GM19328 (cell line): Measurements from ENCODE around the gene EMID1.

ENCODE experiments used
- ATAC-seq: cut with Tn5 transposase; IDR thresholded peaks from one replicate; pipeline ENCODE4 v1.9.1; 2021; ENCODE audit warnings: mild to moderate bottlenecking, moderate library complexity; ENCODE audit not compliant: unreplicated experiment

Gene EMID1

DNA sequence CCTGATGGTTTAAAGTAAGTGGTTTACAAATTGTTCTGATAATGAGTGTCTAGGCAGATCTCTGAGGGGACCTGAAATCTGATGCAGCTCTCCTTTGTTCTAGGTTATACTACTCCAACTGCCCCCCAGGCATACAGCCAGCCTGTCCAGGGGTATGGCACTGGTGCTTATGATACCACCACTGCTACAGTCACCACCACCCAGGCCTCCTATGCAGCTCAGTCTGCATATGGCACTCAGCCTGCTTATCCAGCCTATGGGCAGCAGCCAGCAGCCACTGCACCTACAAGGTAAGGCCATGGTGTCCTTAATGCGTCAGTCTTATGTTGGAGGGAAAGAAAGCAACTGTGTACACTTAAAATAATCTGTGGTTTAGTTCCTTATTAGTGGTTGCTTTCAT, 72.2 kb downstream of the EMID1 start:
- ATAC-seq: no peak

DNA sequence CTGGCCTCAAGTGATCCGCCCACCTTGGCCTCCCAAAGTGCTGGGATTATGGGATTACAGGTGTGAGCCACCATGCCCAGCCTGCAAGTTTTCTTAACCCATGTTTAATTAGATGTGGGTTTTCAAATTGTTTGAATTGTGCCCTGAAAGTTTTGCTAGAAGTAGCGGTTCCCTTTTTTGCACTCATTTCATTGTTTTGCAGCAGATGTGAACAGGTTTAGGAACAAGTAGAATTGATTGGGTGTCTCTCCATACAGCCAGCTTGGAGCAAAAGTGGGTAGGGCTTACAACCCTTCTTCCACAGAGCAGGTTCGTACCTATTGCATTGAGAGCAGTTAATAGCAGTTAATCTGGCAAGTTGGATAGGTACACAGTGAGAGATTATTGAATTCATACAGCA, 78.5 kb downstream of the EMID1 start:
- no peak for ATAC-seq

DNA sequence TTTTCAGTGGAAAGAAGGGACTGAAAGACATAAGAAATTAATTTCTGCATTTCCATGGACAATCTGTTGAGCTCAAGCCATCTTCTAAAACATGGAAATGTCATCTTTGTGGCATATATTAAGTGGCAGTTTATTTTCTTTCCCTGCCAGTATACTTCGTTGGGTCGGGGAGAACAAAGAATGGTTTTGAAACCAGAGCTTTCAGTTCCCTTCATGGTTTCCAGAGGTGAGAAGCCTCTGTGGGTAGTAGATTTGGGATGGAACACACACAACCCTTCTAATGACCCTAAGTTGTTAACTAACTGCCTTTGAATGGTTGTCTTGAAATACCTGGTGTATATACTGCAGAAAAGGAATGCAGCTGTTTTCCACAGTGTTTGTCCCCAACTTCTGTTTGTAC, 83.1 kb downstream of the EMID1 start:
- ATAC-seq: no peak

DNA sequence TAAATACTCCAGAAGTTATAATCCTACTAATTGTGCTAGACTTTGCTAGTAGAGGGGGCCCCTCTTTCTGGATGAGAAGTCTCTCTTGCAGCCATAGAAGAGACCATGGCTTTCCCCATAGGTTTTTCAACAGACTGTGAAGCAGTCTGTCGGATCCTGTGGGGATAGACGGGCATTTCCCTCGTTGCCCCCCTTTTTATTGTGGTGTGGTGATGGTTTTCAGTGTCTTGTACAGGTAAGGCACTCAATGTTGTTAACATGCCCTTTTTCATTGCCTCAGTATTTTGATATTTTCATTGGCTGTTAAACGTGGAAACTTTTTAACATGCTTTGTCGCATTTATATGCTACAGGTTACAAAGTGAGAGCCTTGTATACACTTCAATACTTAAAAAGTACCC, 84.4 kb downstream of the EMID1 start:
- no peak for ATAC-seq

DNA sequence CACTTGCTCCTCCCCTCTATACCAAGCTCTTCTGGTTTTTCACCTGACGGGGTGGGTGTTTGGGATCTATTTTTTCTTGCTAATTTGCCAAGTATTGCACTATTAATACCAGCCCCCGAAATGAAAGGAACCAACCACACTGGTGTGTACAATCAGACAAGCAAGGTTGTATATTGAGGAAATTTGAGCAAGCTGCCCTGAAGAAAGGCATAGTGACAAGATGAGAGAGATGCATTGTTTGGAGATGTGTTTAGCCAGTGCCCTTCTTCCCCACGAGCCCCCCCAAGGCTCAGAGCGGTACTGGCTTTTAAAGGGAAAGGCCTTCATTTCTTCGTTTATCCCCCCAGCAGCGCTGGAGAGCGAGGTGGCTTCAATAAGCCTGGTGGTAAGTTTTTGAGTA, 85.5 kb downstream of the EMID1 start:
- ATAC-seq: no peak

DNA sequence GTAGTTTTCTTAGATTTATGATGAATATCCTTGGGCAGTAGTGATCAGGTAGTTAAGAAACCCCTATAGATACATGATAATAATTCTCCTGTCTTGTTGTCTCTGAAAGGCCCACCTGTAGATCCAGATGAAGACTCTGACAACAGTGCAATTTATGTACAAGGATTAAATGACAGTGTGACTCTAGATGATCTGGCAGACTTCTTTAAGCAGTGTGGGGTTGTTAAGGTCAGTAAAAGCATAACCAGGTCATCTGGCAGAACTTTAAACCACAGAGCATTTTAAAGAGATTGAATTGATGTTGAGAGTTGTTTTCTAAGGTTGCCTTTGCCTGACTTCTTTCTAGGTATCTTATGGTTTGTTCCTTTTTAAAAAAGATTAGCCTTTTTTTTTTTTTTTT, 86.7 kb downstream of the EMID1 start:
- no peak for ATAC-seq

DNA sequence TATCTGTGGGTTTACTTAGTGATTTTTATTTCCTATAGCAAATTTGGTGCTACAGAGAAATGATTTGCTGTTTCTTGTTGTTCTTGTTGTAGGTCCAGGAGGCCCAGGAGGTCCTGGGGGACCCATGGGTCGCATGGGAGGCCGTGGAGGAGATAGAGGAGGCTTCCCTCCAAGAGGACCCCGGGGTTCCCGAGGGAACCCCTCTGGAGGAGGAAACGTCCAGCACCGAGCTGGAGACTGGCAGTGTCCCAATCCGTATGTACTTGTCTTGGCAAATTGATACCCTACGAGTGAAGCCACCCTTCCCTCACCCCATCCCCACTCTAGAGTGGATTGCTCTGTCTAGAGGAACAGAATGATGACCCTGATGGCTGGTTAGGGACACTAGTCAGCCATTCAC, 92.9 kb downstream of the EMID1 start:
- no peak for ATAC-seq

DNA sequence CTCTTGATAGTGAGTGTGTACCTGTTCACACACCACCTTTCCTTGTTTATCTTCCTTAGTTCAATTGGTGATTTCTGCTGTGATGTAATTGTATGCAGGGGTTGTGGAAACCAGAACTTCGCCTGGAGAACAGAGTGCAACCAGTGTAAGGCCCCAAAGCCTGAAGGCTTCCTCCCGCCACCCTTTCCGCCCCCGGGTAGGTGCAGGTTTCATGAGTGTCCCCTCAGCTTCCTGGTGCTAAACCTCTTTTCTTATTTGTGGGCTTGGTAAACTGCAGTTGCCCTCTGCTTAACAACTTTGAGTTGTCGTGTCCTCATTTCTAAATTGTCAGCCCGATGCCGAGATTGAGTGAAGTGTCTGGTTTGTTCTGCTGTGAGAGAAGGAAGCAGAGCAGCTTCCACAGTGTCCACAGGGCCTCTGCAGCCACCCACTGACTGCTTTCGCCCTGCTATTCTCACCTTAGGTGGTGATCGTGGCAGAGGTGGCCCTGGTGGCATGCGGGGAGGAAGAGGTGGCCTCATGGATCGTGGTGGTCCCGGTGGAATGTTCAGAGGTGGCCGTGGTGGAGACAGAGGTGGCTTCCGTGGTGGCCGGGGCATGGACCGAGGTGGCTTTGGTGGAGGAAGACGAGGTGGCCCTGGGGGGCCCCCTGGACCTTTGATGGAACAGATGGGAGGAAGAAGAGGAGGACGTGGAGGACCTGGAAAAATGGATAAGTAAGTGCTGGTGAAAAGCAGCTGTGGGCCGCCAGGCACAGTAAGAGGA, 93.6 kb downstream of the EMID1 start:
- ATAC-seq: no peak

DNA sequence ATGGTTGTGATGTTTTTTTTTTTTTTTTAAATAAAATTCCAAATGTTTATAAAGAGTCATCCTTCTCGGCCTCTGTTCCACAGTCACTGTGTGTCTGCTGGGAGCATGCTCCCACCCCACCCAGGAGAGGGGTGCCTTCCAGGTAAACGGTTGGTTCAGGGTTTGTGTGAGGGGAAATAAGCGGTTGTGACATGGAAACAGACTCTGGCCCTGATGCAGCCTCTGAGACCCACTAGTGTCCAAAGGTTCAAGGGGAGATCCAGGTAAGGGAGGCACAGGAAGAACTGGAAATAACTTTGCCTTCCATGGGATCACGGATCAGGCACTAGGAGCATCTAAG, 94.7 kb downstream of the EMID1 start:
- ATAC-seq: no peak

DNA sequence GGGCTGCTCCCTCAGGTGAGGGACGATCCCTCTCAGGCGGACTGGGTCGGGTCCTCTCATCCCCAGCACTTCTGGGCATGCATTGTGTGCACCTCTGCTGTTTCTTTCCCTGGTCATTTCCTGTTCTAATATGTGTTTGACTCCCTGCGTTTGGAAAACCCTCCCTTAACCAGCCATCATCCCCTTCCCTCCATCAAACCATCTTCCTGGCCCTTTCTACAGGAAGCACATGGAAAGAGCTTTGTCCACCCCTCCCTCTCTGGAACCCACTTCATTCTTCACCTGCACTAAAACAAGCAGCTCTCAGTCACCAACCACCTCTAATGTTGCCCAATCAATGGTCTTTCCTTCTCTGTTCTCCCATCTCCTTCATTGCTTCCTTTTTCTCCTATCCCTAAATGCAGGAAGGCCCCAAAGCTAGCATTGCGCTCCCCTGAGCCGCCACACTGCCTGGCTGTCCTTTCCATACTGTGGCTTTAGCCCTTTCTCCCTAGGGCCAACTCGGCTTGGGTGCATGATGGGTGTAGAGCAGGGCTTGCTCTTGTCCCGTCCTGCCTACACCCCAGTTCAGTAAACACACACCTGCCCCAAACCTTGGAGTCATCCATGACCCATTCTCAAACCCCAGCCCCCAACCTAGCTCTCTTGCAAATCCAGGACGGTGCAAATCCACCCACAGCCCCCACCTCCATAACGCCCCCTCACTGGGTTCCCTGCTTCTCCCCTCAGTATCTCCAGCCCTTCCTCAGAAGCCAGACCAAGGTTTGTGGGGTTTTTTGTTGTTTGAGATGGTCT, 95.3 kb downstream of the EMID1 start:
- no peak for ATAC-seq

DNA sequence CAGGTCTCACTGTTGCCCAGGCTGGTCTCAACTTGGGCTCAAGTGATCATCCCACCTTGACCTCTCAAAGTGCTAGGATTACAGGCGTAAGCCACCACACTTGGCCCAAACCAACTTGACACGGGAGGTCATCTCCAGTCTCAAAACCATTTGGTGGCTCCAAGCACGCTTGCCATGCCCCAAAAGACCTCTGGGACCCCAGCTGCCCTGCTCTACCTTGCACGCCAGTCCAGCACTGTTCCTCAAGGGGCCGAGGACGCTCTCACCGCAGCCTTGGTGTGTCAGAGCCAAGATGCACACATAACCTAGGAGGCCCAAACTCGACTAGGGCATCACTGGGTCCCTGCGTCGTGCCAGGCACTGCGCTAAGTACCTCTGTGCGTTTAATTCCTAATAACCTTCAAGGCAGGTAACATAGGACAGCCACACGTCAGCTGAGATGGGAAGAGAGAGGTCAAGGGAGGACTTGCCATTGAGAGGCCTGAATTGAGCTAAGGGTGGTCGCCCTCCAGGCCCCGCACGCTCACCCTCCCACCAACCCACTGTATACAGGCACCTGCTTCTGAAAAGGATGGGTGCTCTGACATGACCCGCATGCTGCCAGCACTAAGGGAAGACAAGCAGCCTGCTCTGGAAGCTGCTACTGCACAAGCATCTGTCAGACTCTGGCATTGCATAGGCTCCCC, 96.2 kb downstream of the EMID1 start:
- ATAC-seq: no peak

DNA sequence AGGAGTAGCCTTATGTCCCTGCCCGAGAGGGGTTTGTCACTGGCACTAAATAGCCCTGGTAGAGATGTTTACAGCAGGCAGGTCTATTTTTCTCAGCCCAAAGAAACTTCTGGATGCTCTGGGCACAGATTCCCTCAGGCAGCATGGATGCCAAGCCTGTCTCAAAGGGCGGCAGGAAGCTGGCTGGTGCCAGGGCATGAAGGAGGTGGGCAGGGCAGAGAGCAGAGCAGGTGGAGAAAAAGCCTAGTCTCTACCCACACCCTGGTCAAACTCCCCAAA, 96.6 kb downstream of the EMID1 start:
- ATAC-seq: no peak

DNA sequence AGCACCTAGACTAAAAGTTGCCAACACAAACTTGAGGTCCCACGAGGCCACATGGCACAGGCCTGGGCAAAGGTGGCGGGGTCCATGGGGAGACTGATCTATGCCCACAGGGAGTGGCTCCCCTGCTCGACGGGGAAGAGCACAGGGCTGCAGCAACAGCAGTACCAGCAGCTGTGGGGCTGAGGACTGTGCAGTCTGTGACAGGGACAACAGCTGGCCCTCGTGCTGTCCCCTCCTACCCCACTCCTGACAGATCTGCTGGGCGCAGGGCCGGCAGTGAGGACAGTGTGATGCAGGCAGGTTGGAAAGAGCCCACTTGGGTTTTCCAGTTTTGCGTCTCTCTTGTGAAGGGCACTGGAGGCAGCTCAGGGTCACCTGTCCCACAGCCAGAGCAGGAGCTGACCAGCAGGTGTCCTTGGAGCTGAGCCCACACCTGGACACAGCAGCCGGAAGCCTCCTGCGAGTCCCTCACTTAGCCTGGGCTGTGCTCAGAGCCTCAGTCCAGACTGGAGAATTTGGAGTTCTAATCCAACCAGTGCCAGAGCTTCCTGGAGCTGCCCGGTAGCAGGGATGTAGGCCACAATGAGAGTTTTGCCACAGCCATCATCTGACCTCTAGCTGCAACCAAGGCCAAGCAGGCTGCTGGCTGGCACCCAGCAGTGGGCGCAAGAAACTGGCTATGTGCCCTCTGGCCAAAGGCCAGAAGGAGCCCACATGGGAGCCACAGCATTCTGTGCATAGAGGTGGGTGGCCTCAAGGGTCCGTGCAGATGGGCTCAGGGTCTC, 97.2 kb downstream of the EMID1 start:
- no peak for ATAC-seq

DNA sequence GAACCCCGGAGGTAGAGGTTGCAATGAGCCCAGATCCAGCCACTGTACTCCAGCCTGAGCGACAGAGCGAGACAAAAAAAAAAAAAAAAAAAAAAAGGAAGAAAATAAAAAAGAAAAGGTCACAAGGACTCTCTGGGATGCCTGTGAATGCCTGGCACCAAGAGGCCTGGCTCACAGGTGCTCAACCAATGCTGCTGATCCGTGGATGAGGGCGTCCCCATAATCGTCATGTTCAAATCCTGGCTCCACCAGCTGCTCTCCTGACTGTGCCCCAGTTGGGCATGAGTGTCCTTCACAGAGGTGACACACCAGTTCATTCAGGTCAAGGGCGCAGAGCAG, 100.1 kb downstream of the EMID1 start:
- no peak for ATAC-seq

DNA sequence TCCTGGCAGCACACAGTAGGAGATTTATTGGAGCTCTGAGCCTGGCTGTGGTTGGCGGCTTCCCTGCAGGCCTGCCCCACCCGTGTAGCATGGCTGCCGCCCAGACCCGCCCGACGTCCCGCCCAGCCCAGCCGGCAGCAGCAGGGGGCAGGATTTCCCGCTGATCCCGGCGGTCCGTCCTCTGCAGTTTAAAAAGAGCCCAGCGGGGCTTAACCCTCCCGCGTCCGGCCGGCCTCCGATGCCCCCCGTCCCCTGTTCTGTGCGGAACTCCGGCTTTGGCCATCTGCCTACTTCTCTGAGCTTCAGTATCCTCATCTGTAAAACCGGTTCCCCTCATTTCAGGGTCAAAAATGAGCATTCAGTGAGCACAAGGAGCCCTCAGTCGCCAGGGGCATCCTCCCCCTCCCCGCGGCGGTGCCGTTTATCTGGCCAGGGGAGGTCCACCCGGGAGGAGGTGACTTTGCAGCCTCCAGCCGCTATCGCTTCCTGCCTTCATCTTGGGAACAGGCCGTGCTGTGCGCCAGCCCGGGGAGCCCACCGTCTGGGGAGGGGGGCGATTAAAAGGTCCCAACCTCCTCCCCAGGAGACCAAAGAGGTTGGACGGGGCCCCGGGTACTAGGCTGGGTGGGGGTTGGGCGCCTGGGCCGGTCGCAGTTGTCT, 100.6 kb downstream of the EMID1 start, which contains the start of gene GAS2L1:
TSS of gene GAS2L1 (plus strand) at position 476 of the 660 bp plus-strand sequence. CDS start 1,456 bp downstream, outside the sequence.
- ATAC-seq: no peak

DNA sequence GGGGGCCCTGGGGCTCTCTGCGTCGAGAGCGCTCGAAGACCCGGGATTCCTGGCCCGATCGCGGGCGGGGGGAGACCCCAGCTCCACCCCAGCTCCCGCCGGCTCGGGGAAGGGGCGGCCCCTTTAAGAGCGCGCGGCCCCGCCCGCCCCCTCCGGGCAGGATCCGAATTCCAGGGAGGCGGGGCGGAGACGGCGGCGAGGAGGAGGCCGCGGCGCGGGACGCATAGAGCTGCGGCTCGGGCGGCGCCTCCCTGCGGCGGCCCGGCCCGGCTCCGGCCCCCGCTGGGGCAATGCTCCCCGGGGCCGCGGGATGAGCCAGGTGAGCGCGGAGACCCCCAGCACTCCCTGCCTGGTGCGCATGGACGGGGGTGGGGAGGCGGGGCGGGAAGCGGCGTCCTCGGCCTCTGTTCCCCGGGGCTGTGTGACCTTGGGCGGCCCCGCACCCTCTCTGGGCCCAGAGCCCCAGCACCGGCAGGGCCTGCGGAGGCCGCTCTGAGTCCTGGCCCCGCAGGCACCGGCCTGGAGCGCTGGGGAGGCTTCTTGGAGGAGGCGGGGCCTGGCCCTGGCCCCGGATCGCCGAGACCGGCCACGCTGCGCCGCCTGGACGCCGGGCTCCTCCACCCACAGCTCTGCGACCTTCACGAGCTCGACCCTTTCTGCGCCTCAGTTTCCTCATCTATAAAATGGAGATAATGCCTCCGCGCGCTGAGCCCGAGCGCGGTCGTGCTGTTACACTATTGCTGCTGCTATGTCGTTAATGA, 101.3 kb downstream of the EMID1 start:
- ATAC-seq: no peak

DNA sequence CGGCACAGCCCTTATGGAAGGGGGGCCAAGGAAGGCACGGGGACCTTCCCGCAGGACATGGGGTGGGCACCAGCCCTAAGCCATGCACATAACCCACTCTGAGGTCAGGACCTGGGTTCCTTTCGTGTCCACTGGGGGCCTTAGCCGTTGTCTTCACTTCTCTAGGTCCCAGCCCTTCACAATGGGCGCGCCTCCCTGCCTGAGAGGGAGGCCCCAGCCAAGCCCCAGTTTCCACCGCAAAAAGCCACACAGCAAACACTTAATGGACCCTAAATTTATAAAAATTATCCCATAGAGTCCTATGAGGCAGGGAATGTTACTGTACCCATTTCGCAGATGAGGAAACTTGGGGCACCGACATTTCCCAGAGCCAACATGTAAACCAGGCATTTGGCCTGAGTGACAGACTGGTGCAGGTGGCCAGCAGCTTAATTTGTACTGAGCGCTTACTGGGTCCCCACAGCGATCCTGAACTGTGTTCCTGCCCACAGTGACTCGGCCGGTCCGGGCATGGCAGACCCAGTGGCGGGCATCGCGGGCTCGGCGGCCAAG, 102.0 kb downstream of the EMID1 start:
- no peak for ATAC-seq

DNA sequence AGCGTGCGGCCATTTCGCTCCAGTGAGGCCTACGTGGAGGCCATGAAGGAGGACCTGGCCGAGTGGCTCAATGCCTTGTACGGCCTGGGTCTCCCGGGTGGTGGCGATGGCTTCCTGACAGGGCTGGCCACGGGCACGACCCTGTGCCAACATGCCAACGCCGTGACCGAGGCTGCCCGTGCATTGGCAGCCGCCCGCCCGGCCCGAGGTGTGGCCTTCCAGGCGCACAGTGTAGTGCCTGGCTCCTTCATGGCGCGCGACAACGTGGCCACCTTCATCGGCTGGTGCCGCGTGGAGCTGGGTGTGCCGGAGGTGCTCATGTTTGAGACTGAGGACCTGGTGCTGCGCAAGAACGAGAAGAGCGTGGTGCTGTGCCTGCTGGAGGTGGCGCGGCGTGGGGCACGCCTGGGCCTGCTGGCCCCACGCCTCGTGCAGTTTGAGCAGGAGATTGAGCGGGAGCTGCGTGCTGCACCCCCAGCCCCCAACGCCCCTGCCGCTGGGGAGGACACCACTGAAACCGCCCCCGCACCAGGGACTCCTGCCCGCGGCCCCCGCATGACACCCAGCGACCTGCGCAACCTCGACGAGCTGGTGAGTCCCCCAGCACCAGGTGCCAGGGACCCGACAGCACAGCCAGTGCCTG, 102.6 kb downstream of the EMID1 start:
- no peak for ATAC-seq

DNA sequence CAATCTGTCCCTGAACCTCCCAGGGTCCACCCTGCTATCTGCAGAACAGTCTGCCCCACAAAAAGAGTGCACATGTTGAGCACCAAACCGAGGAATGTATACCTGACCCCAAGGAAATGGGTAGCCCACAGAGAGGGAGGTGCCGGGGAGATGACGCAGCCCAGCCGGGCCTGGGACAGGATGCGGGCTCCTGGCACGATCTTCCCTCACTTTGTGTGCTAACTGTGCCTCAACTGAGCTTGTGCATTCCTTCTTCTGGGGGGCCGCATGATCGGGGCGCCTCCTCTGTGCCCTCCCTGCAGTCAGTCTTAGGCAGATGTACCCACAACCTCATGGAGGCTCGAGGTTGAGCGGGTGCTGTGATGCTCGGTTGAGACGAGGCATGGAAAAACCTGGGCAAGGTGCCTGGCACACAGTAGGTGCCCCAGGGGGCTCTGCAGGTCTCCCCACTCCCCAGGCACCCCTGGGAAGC, 103.1 kb downstream of the EMID1 start:
- no peak for ATAC-seq
